WTC11 (cell line): ENCODE results near the gene STRIP1.

Experiments used
- AFF4 ChIP-seq: sonication (generic); formaldehyde crosslinking; IDR thresholded peaks from 2 replicates; pipeline ENCODE4 v1.8.1; 2023; ENCODE audit warnings: mild to moderate bottlenecking, missing genetic modification reagents, borderline replicate concordance
- CREB1 ChIP-seq: sonication (generic); formaldehyde crosslinking; IDR thresholded peaks from 2 replicates; pipeline ENCODE4 v1.8.0; 2023; ENCODE audit warnings: mild to moderate bottlenecking, missing genetic modification reagents
- ESRRA ChIP-seq: sonication (generic); formaldehyde crosslinking; IDR thresholded peaks from 2 replicates; pipeline ENCODE4 v1.8.1; 2022; ENCODE audit warnings: mild to moderate bottlenecking, missing genetic modification reagents, borderline replicate concordance
- IRF1 ChIP-seq: sonication (generic); formaldehyde crosslinking; IDR thresholded peaks from 2 replicates; pipeline ENCODE4 v1.8.0; 2023; ENCODE audit warnings: missing genetic modification reagents
- JUN ChIP-seq: sonication (generic); formaldehyde crosslinking; IDR thresholded peaks from 2 replicates; pipeline ENCODE4 v1.8.0; 2023; ENCODE audit warnings: mild to moderate bottlenecking, missing genetic modification reagents
- NR3C1 ChIP-seq: sonication (generic); formaldehyde crosslinking; conservative IDR thresholded peaks from 2 replicates; pipeline ENCODE4 v1.8.1; 2023; ENCODE audit warnings: low read depth, mild to moderate bottlenecking, missing genetic modification reagents
- RELA ChIP-seq: sonication (generic); formaldehyde crosslinking; IDR thresholded peaks from 2 replicates; pipeline ENCODE4 v1.8.1; 2022; ENCODE audit warnings: missing genetic modification reagents, mild to moderate bottlenecking, borderline replicate concordance
- ZNF281 ChIP-seq: sonication (generic); formaldehyde crosslinking; IDR thresholded peaks from 2 replicates; pipeline ENCODE4 v1.8.0; 2023; ENCODE audit warnings: mild to moderate bottlenecking, missing genetic modification reagents
- ZNF423 ChIP-seq: fragments of 250-450 bp; sonication (Bioruptor Pico); IDR thresholded peaks from 2 replicates; pipeline ENCODE4 v2.1.2; 2022; ENCODE audit warnings: mild to moderate bottlenecking, moderate library complexity
- TF ChIP-seq, protein P1 (sequence below): fragments of 200-600 bp; IDR thresholded peaks from 2 replicates; pipeline ENCODE4 v1.8.0; 2022; ENCODE audit warnings: antibody characterized with exemption
- TF ChIP-seq, protein P2 (sequence below): sonication (generic); formaldehyde crosslinking; IDR thresholded peaks from 2 replicates; pipeline ENCODE4 v1.8.1; 2023; ENCODE audit warnings: mild to moderate bottlenecking, missing genetic modification reagents, moderate library complexity
- TF ChIP-seq, protein P3 (sequence below): sonication (generic); formaldehyde crosslinking; IDR thresholded peaks from 2 replicates; pipeline ENCODE4 v1.8.1; 2023; ENCODE audit warnings: mild to moderate bottlenecking, missing genetic modification reagents, moderate library complexity

DNA sequence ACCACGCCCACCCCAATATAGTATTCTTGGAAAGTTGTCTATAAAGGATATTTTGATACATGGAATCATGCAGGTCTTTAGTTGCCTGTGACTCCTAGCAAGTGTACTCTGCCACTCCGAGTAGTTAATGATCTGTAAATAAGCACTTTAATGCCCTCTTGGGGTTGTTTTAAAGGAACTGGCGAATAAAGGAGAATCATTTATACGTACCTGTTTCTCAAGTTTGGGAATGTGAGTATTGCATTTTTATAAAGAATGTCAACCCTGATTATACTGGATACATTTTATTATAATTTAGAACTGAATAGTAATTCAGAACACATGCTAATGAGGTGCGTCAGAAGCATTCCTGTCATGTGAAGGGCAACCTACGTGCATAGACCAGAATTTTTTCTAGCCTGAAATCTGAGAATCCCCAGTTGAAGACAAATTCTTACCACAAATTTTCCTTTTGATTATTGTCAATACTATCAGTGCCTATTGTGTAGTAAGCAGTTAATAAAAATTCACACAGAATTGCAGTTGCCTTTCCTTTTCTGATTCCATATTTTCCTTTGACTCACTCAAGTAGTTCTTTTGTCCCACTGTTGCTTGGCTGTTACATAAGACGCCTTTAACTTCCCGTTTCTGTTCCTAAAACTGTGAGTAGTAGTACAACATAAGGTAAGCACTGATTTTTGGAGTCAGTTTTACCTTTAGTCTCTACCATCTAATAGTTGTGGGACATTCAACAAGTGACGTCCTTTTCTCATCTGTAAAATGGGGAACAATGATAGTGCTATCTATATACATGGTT lies 44.7 kb upstream of the STRIP1 start:
- TF ChIP-seq ZNF423 (CRISPR knock-in tag) (no peak), IRF1 (CRISPR knock-in tag) (no peak), NR3C1 (CRISPR knock-in tag) (no peak), CREB1 (no peak), ESRRA (no peak), JUN (CRISPR knock-in tag) (no peak), ZNF281 (CRISPR knock-in tag) (no peak), AFF4 (CRISPR knock-in tag) (no peak), RELA (no peak)
- TF ChIP-seq, protein P1, sequence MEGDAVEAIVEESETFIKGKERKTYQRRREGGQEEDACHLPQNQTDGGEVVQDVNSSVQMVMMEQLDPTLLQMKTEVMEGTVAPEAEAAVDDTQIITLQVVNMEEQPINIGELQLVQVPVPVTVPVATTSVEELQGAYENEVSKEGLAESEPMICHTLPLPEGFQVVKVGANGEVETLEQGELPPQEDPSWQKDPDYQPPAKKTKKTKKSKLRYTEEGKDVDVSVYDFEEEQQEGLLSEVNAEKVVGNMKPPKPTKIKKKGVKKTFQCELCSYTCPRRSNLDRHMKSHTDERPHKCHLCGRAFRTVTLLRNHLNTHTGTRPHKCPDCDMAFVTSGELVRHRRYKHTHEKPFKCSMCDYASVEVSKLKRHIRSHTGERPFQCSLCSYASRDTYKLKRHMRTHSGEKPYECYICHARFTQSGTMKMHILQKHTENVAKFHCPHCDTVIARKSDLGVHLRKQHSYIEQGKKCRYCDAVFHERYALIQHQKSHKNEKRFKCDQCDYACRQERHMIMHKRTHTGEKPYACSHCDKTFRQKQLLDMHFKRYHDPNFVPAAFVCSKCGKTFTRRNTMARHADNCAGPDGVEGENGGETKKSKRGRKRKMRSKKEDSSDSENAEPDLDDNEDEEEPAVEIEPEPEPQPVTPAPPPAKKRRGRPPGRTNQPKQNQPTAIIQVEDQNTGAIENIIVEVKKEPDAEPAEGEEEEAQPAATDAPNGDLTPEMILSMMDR, result no peak
- TF ChIP-seq, protein P2, sequence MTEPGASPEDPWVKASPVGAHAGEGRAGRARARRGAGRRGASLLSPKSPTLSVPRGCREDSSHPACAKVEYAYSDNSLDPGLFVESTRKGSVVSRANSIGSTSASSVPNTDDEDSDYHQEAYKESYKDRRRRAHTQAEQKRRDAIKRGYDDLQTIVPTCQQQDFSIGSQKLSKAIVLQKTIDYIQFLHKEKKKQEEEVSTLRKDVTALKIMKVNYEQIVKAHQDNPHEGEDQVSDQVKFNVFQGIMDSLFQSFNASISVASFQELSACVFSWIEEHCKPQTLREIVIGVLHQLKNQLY (CRISPR knock-in tag), result no peak
- TF ChIP-seq, protein P3, sequence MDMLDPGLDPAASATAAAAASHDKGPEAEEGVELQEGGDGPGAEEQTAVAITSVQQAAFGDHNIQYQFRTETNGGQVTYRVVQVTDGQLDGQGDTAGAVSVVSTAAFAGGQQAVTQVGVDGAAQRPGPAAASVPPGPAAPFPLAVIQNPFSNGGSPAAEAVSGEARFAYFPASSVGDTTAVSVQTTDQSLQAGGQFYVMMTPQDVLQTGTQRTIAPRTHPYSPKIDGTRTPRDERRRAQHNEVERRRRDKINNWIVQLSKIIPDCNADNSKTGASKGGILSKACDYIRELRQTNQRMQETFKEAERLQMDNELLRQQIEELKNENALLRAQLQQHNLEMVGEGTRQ (CRISPR knock-in tag), result no peak
